K562 (cell line): ENCODE results near the gene WDR91. TPM values are rescaled to one million over a fixed set of nuclear protein-coding genes. Genes with fewer than 3 reads are reported as not detected.

Source experiments
- ARNT ChIP-seq, 2 experiments: fragments of 450-650 bp; IDR thresholded peaks; 2 replicates each; pipeline ENCODE4 v1.6.1; 2016; ENCODE audit warnings: mild to moderate bottlenecking in 1 of 2
- ATF3 ChIP-seq, 2 experiments: fragments of 450-650 bp in 1 of 2; sonication (generic) in 1 of 2; formaldehyde crosslinking in 1 of 2; IDR thresholded peaks in 1 of 2; conservative IDR thresholded peaks in 1 of 2; 2 replicates each; pipeline versions ENCODE4 v1.6.1 to v1.8.1; 2016 to 2023; ENCODE audit warnings: mild to moderate bottlenecking in 2 of 2, moderate library complexity in 2 of 2, inconsistent platforms in 1 of 2, missing genetic modification reagents in 1 of 2
- CREM ChIP-seq: IDR thresholded peaks from 2 replicates; pipeline ENCODE4 v1.6.1; 2014; ENCODE audit warnings: antibody characterized with exemption, low read depth
- CXXC5 ChIP-seq: fragments of 250-450 bp; sonication (Bioruptor Pico); IDR thresholded peaks from 2 replicates; pipeline ENCODE4 v1.8.0; 2022; ENCODE audit warnings: inconsistent platforms, mild to moderate bottlenecking, moderate library complexity
- E4F1 ChIP-seq: fragments of 250-450 bp; sonication (Bioruptor Pico); IDR thresholded peaks from 2 replicates; pipeline ENCODE4 v1.5.0; 2021; ENCODE audit warnings: mild to moderate bottlenecking, borderline replicate concordance
- EHMT2 ChIP-seq: fragments of 450-650 bp; IDR thresholded peaks from 2 replicates; pipeline ENCODE4 v1.6.1; 2018; ENCODE audit warnings: antibody characterized with exemption
- ELF2 ChIP-seq: fragments of 250-450 bp; sonication (Bioruptor Pico); IDR thresholded peaks from 2 replicates; pipeline ENCODE4 v1.5.0; 2021; ENCODE audit warnings: mild to moderate bottlenecking
- GMEB1 ChIP-seq: fragments of 250-450 bp; sonication (Bioruptor Pico); IDR thresholded peaks from 2 replicates; pipeline ENCODE4 v1.4.0; 2020; ENCODE audit warnings: mild to moderate bottlenecking
- HIVEP1 ChIP-seq: fragments of 250-450 bp; sonication (Bioruptor Pico); IDR thresholded peaks from 2 replicates; pipeline ENCODE4 v1.4.0; 2020; ENCODE audit warnings: mild to moderate bottlenecking
- MBD2 ChIP-seq: sonication (generic); IDR thresholded peaks from 2 replicates; pipeline ENCODE4 v1.6.1; 2016; ENCODE audit warnings: low read depth, borderline replicate concordance
- MECOM ChIP-seq: fragments of 250-450 bp; sonication (Bioruptor Pico); IDR thresholded peaks from 2 replicates; pipeline ENCODE4 v1.8.0; 2022; ENCODE audit warnings: inconsistent platforms
- MYC ChIP-seq, 2 experiments: fragments of 250-450 bp in 1 of 2; sonication (Bioruptor Pico) in 1 of 2; IDR thresholded peaks; 2 replicates each; pipeline versions ENCODE4 v1.5.1 to v1.6.1; 2012 to 2021; ENCODE audit warnings: low read depth in 2 of 2, borderline replicate concordance in 1 of 2, improper control_type of control experiment in 1 of 2, low read length in 1 of 2, mild to moderate bottlenecking in 1 of 2, moderate library complexity in 1 of 2
- NFIC ChIP-seq: fragments of 450-650 bp; IDR thresholded peaks from 2 replicates; pipeline ENCODE4 v1.6.1; 2017; ENCODE audit warnings: mild to moderate bottlenecking, inconsistent platforms
- RCOR1 ChIP-seq, 2 experiments: IDR thresholded peaks; 2 replicates each; pipeline ENCODE4 v1.6.1; 2012; ENCODE audit warnings: low read depth in 2 of 2, low read length in 2 of 2, borderline replicate concordance in 1 of 2, improper control_type of control experiment in 1 of 2
- SNRNP70 ChIP-seq: fragments of 200-400 bp; formaldehyde crosslinking; optimal IDR thresholded peaks from 2 replicates; pipeline ENCODE3; 2017; ENCODE audit warnings: low read depth, low read length
- SOX6 ChIP-seq: fragments of 450-650 bp; IDR thresholded peaks from 2 replicates; pipeline ENCODE4 v1.6.1; 2014; ENCODE audit warnings: mild to moderate bottlenecking
- STAT5A ChIP-seq: IDR thresholded peaks from 2 replicates; pipeline ENCODE4 v1.6.1; 2012; ENCODE audit warnings: low read length, inconsistent platforms, borderline replicate concordance
- polyA plus RNA-seq, 8 experiments: library from polyadenylated mRNA; depleted of rRNA in 4 of 8; stranded (reverse) in 5 of 8; unstranded in 3 of 8; fragments of >200 nt; fragmentation: Nextera tagmentation in 2 of 8; fragmentation: Illumina TruSeq in 1 of 8; extraction: Ambion mirVana in 2 of 8; extraction: Trizol in 1 of 8; gene quantifications; 2 replicates each; pipeline versions ENCODE4 v1.2.1 to v1.2.3, GENCODE V29; 2011 to 2014; ENCODE audit warnings: inconsistent platforms in 1 of 8, missing spikeins in 1 of 8
- total RNA-seq, 7 experiments: library from RNA; depleted of rRNA in 6 of 7; stranded (reverse); fragments of >200 nt in 6 of 7; fragmentation: Illumina TruSeq in 2 of 7; extraction: Trizol in 2 of 7; gene quantifications; 2 replicates each; pipeline versions ENCODE4 v1.2.1 to v1.2.3, GENCODE V29; 2011 to 2021; ENCODE audit warnings: low replicate concordance in 1 of 7
- TF ChIP-seq, protein P1 (sequence below): fragments of 150-350 bp; conservative IDR thresholded peaks from 2 replicates; pipeline ENCODE4 v1.6.1; 2014; ENCODE audit warnings: low read length

Gene WDR91
- total and polyA plus RNA-seq, 9 of the 15 experiments (the other 6 are each of a cell fraction or from before 2014, with no cell fraction given) = 1.9 to 18.2 (median 9.8) TPM

DNA sequence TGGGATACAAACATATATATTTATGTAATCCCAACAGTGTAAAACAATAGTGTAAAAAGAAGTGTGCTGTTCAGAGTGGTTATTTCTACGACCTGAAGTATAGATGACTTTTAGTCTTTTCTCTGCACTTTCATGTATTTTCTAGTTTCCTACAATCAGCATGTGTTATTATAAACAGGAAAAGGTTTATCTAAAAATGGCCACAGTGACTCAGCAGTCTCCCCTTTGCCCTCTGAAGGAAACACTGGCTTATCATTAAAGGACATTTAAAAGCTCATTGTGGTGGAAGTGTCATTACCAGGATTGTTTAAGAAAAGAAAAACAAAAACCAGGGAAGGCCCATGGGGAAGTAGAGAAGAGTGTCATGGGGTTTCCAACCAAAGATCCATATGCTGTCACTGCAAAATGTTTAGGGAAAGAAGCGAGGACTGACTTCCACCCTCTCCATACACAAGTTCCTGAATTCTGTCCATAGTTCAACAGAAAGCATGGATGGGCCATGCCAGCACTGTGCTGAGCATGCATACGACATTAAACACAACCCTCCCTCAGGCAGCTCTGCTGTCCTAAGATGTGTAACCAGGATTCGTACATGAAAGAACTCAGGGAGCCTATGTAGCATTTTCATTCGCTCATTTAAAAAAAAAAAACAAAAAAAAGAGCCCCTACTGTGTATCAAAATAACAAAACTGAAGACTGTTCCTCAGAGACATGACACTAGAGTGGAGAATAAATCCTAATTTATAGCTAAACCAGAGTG lies 51.0 kb downstream of the WDR91 start (continued):
- TF ChIP-seq GMEB1 (CRISPR knock-in tag) = peak; percentile 42; the same call in 1 of the 2 replicates
- TF ChIP-seq RCOR1 (IDR thresholded peaks at IDR 0.05; ENCODE audit: borderline replicate concordance in 1 of 2, low read depth in 2 of 2, low read length in 2 of 2) = peak in 1 of 2 experiments; percentile 91; a peak in 2 of 4 replicates
- TF ChIP-seq MYC (IDR thresholded peaks at IDR 0.05; ENCODE audit: low read depth, low read length) = peak; percentile 68
- no peak; the same call in 1 of the 2 replicates for TF ChIP-seq MYC (CRISPR knock-in tag; IDR thresholded peaks at IDR 0.05; ENCODE audit: borderline replicate concordance, low read depth)
- TF ChIP-seq HIVEP1 (CRISPR knock-in tag) = no peak
- no peak for TF ChIP-seq STAT5A
- 0 out of 2 replicates have a peak, but pooled peaks have one; percentile 15 for TF ChIP-seq NFIC
- peak; percentile 46; the same call in 1 of the 2 replicates for TF ChIP-seq CREM
- peak; percentile 79 for TF ChIP-seq ATF3 (IDR thresholded peaks at IDR 0.05)
- TF ChIP-seq ATF3 (CRISPR knock-in tag; conservative IDR thresholded peaks at IDR 0.05) = no peak
- TF ChIP-seq ELF2 = peak; percentile 64; the same call in 1 of the 2 replicates
- TF ChIP-seq ARNT (IDR thresholded peaks at IDR 0.05) = no peak; a peak in 1 of 4 replicates
- peak; percentile 99 for TF ChIP-seq SOX6
- TF ChIP-seq, protein P1, sequence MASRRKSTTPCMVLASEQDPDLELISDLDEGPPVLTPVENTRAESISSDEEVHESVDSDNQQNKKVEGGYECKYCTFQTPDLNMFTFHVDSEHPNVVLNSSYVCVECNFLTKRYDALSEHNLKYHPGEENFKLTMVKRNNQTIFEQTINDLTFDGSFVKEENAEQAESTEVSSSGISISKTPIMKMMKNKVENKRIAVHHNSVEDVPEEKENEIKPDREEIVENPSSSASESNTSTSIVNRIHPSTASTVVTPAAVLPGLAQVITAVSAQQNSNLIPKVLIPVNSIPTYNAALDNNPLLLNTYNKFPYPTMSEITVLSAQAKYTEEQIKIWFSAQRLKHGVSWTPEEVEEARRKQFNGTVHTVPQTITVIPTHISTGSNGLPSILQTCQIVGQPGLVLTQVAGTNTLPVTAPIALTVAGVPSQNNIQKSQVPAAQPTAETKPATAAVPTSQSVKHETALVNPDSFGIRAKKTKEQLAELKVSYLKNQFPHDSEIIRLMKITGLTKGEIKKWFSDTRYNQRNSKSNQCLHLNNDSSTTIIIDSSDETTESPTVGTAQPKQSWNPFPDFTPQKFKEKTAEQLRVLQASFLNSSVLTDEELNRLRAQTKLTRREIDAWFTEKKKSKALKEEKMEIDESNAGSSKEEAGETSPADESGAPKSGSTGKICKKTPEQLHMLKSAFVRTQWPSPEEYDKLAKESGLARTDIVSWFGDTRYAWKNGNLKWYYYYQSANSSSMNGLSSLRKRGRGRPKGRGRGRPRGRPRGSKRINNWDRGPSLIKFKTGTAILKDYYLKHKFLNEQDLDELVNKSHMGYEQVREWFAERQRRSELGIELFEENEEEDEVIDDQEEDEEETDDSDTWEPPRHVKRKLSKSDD = no peak
- TF ChIP-seq EHMT2 = peak; percentile 80
- TF ChIP-seq MBD2 = peak; percentile 44; the same call in 1 of the 2 replicates
- TF ChIP-seq SNRNP70 = no peak
- TF ChIP-seq CXXC5 (CRISPR knock-in tag) = peak; percentile 55
- 0 out of 2 replicates have a peak, but pooled peaks have one; percentile 22 for TF ChIP-seq MECOM (CRISPR knock-in tag)
- TF ChIP-seq E4F1 (CRISPR knock-in tag) = no peak
